NCI-H748 treated with DMSO at 0.1 percent for 48 hours (cell line): ENCODE results near the gene TMEM87A.
A peak's percentile ranks its signal among the peaks of the same experiment; 100 is the strongest.
"Not testable (repeated sequence)": the region's sequence is repeated elsewhere in the genome, so short reads cannot be mapped to it uniquely, and the experiment has no call there.

Experiments
- DNase-seq: peaks from one replicate; lab custom pipeline; 2025; lab: John Stamatoyannopoulos, UW

The TMEM87A gene, protein sequence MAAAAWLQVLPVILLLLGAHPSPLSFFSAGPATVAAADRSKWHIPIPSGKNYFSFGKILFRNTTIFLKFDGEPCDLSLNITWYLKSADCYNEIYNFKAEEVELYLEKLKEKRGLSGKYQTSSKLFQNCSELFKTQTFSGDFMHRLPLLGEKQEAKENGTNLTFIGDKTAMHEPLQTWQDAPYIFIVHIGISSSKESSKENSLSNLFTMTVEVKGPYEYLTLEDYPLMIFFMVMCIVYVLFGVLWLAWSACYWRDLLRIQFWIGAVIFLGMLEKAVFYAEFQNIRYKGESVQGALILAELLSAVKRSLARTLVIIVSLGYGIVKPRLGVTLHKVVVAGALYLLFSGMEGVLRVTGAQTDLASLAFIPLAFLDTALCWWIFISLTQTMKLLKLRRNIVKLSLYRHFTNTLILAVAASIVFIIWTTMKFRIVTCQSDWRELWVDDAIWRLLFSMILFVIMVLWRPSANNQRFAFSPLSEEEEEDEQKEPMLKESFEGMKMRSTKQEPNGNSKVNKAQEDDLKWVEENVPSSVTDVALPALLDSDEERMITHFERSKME

DNA sequence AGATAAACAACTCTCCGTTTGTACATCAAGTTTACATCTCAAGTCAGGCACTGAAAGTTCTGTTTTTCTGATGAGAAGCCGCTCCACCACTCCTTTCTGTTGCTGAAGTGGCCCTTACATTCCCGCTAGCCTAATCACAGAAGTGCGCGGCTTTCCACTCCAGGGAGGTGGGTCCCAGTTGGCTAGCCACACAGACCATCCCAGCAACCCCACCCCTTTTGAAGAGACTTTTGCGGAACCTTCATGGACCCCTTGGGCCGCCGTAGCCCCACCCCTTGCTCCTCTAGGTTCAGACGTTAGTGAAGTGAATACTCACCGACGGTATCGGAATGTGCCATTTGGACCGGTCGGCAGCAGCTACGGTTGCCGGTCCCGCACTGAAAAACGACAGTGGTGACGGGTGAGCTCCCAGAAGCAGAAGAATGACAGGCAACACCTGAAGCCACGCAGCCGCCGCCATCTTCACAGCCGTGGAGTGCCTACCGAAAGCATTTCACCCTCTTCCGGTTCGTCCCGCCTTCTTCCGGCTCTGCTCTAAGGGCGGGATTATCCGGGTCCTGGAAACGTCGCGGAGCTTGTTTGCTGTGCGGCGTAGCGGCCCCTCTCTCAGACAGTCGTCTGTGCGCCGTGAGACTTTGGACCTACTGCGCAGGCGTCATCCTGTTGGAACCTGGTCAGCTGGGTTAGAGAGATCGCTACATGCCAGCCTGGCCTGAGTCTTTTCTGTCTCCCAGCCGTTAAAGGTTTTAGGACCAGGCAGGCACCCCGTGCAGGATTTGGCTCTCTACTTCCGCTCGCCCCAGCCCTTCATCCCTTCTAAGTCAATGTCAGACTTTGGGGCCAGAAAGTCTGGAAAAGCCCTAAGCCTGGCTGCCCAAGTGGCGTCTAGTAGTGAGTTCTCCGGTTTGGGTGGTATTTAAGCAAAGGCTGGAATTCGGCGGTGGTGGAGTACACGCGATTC lies at the start of gene TMEM87A, which contains the start of gene GANC:
TSS of gene TMEM87A (minus strand) at position 495 of the 961 bp plus-strand sequence. CDS start at position 460, 35 bp downstream.
TSS of gene GANC (plus strand) at position 263 of the 961 bp plus-strand sequence. CDS start 1,281 bp downstream, outside the sequence.
- DNase-seq: peak; percentile 89

DNA sequence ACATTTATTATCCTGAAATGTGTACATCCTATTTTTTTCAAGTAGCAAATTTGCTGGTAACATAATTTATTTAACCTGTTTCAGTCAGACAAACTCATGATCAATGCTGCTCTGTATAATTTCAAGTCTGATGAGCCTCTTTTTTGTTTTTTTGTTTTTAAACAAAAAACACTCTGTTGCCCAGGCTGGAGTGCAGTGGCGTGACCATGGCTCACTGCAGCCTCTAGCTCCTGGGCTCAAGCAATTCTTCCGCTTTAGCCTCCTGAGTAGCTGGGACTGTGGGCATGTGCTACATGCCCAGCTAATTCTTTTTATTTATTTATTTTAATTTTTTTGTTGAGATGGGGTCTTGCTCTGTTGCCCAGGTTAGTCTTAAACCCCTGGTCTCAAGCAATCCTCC lies 46.0 kb upstream of the TMEM87A start:
- no peak for DNase-seq

DNA sequence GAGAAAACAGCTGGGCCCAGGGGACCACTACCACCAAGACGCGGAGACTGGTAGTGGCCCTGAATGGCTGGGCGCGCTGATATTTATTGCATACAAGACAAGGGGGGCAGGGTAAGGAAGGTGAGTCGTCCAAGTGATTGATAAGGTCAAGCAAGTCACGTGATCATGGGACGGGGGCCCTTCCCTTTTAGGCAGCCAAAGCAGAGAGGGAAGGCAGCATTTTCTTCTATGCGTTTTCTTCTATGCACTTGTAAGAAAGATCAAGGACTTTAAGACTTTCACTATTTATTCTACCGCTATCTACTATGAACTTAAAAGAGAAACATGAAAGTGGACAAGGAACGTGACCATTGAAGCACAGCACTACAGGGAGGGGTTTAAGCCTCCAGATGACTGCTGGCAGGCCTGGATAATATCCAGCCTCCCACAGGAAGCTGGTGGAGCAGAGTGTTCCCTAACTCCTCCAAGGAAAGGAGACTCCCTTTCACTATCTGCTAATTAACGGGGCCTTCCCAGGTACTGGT lies 43.1 kb upstream of the TMEM87A start:
- not testable (repeated sequence) for DNase-seq

DNA sequence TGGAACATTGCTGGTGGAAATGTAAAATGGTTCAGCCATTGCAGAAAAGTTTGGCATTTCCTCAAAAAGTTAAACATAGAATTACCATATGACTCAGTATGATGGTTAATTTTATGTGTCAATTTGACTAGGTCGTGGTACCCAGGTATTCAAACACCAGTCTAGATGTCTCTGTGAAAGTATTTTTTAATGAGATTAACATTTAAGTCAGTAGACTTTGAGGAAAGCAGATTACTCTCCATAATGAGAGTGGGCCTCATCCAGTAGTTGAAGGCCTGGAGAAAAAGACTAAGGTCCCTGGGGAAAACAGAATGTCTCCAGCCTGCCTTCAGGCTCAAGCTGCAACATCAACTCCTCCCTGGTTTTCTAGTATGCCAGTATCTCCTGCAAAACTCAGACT lies 42.3 kb upstream of the TMEM87A start:
- no peak for DNase-seq

DNA sequence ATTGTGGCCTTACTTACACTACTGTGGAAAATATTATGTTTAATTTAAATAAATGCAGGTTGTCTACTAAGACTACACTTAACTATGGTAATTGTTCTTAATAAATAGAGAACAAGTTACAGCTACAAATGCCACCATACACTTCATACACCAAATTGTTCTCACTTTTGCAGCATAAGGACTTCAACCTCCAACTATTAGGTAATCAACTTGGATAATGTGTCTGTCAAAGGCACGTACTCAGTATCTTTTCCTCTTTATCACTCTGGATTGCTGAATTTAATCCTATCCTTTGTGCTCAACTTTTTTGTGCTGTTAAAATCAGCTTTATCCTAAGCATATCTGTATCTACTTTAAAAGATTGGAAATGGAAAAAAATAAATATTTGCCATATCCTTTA lies 41.6 kb upstream of the TMEM87A start:
- no peak for DNase-seq

DNA sequence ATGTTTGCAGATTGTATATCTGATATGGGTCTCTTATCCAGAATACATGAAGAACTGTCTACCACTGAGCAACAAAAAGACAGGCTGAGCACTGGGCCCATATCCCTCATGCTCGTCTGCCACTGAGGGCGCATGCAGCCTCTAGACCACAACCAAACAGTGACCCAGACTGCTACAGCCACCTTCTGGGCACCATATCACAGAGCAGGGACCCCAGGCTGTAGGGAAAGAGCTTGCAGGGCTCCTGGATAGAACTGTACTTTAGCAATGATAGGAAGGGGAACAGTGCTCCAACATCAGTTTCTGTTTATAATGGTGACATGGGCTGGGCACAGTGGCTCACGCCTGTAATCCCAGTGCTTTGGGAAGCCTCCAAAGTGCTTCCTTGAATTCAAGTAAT lies 40.2 kb upstream of the TMEM87A start:
- DNase-seq: no peak

DNA sequence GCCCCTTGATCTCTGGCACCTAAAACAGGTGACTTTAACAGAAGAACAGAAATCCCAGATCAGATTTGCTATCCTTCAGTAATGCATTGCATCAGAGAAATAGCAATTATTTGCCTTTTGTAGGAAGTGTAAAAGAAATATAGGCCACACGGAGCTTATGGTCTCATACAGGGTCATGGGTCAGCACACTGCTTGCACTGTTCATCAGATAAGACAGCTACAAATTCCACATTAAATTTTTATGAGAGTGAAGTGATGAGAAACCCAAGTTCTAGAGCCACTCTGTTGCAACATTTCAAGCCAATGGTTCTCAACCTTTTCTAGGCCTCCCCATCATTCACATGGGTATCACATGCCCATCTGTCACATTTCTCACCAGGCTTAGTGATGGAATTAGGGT lies 33.4 kb upstream of the TMEM87A start:
- no peak for DNase-seq

DNA sequence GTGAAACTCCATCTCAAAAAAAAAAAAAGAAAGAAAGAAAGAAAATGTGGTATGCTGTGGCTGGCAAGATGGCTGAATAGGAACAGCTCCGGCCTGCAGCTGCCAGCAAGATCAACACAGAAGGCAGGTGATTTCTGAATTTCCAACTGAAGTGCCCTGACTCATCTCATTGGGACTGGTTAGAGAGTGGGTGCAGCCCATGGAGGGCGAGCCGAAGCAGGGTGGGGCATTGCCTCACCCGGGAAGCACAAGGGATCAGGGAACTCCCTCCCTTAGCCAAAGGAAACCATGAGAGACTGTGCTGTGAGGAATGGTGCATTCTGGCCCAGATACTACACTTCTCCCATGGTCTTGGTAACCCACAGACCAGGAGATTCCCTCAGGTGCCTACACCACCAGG lies 27.8 kb upstream of the TMEM87A start:
- not testable (repeated sequence) for DNase-seq

DNA sequence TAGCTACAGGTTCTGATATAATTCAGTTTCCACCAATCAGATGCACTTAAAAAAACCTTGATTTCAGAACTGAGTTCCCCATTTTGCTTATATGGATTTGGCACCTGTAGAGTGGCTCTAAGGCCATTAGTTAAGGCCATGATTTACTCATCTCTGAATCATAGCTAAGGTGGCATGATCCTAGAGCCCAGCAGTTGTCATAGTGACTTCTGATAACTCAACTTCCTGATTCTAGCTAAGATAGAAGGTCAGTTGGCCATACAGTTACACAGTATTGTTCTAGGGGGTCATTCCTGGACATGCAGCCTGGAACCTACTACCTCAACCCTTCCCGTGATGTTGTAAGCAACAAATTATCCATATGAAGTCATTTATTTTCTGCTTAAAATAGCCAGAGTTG lies 15.9 kb upstream of the TMEM87A start:
- DNase-seq: no peak

DNA sequence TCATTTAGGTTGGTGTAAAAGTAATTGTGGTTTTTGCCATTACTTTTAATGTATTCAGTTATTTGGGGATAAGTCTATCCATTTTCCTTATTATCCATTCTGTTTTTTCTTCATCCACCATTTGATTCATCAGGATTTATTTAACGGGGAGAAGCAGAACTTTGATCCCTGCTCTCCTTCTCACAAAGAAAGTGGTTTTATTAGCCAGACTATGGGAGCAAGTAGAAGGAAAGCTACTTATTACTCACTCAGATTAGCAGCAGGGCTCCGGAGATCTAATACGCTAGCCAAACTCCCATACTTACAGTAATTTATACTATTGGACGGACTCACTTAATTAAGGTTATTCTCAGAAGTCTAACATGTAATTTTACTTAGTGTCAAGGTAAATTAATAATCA lies 14.7 kb upstream of the TMEM87A start:
- no peak for DNase-seq

DNA sequence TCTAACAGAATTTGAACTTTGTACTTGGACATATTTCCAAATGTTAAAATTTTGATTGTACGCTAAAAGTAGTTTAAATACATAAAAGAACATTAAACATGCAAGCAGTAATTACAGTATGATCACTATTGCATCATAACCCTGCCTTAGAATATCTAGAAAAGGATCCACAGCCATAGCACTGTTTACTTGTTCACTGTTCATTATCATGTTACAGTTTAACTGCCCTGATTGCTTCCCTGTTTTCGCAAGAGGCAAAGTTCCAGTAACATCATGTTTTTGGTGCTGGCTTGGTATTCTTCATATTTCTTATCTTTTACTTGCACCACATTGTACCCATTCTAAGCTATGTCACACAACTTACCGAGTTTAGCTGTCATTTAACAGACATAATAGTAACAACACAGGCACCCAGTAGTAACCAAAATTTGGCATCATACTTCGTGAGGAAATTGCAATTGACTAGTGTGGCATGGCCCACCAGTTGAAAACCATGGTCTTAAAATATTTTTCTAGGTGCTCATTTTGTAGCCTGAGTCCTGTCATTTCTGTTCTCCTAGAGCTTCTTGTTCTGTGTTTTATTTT lies 13.3 kb upstream of the TMEM87A start:
- DNase-seq: no peak

DNA sequence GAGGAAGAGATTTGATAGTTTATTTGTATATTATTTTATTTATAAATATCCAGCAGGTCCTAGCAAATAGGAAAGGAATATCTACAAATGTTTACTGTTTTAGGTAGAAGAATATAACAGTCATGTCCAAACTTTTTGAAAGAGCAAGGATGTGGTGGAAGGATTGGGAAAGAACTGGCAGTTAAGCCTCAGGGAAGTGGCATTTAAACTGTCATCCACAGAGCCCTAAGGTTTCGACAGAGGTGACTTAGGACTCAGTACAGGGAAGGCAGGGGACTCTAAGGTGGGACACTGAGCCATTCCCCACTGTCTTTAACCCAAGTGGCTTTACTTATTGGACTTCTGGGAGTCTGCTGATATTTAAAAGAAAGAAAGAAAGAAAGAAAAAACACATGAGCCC lies 11.8 kb upstream of the TMEM87A start:
- no peak for DNase-seq

DNA sequence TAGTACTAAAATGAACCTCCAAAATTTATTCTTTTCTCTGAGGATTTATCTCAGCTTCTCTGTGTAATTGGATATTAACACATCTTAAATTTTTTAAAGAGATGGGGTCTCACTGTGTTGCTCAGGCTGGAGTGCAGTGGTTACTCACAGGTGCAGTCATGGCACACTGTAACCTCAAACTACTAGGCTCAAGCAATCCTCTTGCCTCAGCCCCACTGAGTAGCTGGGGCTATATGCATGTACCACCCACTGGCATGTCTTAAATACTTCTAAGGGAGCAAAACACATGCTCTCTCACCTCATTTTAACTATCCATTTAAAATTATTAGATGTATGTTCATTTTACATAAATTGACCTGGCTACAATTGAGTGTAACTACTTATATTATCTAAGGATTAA lies 11.3 kb upstream of the TMEM87A start:
- no peak for DNase-seq

DNA sequence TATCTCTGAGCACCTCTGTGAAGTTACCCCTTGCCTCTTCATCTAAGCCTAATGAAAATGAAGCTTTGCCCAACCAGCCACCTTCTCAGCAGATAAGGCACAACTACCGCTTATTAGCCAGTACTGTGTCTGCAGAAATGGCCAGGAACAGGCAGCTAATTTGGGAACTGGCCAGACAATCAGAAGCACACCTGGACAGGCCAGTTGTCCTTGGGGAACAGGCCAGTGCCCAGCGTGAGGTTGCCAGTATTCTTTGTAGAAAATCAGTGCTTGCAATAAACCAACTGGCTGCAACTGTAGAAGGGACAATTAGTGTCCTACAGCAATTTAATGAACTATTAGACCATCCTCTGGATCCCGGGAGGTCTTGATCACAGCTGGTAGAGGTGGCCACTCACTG lies 10.4 kb upstream of the TMEM87A start:
- DNase-seq: no peak

DNA sequence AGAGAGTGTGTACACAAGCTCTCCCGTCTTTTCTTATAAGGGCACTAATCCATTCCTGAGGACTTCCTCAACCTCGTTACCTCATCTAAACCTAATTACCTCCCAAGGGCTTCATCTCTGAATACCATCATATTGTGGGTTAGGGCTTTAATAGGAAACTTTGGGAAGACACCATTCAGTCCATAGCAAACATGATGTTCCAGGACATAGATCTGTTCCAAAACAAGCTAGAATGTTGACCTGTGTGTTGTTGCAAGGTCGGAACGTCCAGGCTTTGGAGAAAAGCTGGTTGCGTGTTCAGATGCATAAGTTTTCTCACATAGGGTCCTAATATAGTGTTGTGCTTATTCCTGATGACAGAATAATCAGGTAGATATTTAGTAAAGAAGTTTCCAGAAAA lies 9.7 kb upstream of the TMEM87A start:
- DNase-seq: no peak

DNA sequence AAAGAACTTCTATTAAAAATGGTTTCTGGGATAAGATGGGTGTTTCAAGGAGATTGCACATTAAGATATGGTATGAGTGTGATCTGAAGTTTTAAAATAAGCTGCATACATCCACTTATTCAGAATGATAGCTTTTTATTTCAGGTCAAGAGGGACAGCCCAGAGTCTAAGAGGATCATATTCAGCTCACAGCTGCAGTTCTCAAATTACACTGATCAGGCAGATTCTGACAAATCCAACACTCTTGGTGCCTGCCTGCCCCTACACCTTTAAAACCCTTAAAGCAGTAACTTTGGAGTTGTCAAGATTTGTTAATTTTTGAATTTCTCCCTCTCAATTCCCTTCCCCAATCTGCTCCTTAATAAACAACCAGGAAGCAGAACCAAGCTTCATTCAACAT lies 9.1 kb upstream of the TMEM87A start:
- no peak for DNase-seq

DNA sequence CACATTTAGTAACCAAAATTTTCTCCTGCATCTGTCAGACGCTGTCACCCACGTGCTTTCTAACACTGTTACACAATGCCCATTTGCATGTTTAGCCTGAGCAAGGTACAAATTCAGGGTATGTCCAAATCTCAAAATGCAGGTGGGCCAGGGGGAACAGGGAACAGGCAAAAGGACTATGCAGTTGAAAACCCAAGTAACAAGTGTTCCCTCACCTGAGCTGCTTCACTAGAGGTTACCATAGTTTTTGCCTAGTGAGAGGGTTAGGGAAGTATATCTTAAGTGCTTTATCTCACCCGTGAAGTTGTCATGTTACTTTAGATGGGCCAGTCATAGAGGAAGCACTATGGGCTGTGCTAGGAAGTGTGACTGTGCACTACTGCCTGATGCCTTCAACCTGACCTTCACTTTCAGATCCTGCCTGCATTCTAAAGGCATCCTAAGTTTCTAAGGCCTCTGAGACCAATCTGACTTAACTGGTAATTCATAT lies 6.0 kb upstream of the TMEM87A start:
- no peak for DNase-seq

DNA sequence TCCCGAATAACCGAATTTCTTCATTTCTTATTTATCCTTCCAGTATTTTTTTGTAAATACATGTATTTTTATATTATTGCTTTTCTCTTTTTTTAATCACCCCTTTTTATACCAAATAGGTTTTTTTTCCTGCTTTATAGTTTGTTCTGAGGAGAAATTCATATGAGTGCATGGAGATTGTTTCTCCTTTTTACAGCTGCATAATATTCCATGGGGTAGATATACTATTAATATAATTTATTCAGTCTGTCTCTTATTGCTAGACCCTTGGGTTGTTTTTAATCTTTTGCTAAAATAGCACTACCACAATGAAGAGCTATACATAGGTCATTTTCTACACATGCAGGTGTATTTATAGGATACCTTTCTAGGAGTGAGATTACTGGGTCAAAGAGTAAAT lies 3.5 kb upstream of the TMEM87A start:
- DNase-seq: no peak

DNA sequence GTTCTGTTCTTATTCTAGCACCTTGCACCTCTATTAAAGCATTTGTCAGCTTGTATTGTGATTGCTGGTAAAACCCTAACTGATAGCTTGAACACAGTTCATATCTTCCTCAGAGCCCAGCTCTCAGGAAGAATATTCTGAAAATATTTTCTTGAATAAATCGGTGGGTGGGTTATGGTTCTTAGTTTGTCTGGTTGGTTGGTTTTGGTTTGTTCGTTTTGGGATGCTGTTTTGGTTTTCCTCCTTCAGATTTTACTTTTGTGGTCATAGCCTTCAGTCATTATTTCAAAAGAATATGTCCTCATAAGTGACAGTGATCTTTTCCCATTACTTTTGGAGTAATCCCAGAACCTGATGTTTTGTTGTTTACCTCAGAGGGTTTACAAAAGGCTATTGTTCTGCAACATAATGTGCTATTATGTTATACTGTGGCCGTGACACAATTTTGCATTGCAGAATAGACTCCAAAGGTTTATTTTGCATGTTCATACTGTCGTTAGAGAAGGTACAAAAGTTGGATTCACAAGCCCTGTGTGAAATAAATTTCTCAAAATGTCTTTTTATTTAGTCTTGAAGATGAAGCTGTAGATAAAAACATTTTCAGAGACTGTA lies 2.7 kb upstream of the TMEM87A start:
- no peak for DNase-seq

DNA sequence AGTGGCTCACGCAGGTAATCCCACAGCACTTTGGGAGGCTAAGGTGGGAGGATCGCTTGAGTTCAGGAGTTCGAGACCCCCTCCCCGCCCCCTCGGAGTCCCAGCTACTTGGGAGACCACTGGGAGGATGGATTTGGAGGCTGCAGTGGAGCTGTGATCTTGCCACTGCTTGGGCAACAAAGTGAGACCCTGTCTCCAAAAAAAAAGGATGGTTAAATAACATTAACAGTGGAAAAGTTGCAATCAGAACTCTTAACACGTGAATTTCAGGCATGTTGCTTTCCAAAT lies 1.4 kb upstream of the TMEM87A start:
- DNase-seq: no peak

DNA sequence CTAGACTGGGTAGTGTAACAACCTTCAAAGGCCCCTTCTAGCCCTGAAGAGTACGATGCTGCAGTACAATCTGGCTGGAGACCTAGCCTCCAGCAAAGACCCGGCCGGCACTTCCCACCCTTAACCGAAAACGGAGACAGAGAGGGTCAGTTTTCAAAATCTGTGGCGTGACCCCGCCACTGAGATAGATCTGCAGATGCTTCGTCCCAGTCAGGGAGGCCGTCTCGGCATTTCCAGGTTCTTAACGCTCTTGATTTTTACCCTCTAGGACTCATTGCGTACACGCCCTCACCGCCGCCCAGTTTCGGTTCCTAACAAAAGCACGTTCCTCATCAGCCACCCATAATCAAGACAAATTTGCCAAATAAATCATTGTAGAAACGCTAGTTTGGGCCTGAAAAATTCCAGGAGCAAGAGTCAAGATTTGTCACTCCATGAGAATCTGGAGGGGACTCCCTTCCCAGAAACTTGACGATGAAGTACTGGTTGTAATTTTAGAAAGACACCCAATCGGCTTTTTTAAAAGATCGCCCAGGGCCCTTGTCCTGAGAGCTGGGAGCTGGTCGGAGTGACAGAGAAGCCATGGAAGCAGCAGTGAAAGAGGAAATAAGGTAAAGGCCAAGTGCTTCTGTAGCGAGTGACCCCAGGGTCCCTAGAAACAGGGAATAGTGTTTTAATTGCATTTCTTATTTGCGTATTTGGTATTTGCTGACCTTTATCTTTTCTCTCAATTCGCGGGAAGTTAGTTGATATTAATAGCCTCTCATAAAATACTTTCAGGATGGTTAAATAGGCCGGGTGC lies 868 bp upstream of the TMEM87A start:
- DNase-seq: peak; percentile 41
